Stomach (tissue), 4 donors: ENCODE results near the gene DUSP18.

ENCODE experiments used
- CTCF ChIP-seq, 7 experiments: fragments of 450-650 bp in 4 of 7; fragments of 200-600 bp in 3 of 7; sonication (generic) in 3 of 7; IDR thresholded peaks; one replicate each; pipeline ENCODE4 v1.5.1; 2016 to 2019; ENCODE audit warnings: antibody characterized with exemption in 7 of 7, control low read depth in 2 of 7, mild to moderate bottlenecking in 1 of 7
- POLR2A ChIP-seq, 4 donors: fragments of 450-650 bp; IDR thresholded peaks; one replicate each; pipeline ENCODE4 v1.6.1; 2016; ENCODE audit warnings: antibody characterized with exemption in 4 of 4, control low read depth in 2 of 4, mild to moderate bottlenecking in 1 of 4, moderate library complexity in 1 of 4
- POLR2AphosphoS5 ChIP-seq, 3 donors: sonication (generic); formaldehyde crosslinking; IDR thresholded peaks; one replicate each; pipeline ENCODE4 v1.6.1; 2016; ENCODE audit warnings: antibody characterized with exemption in 3 of 3

- TF ChIP-seq POLR2A (IDR thresholded peaks at IDR 0.05) (no peak), CTCF (IDR thresholded peaks at IDR 0.05) (no peak), POLR2AphosphoS5 (IDR thresholded peaks at IDR 0.05) (no peak)
Measured at GRCh38 chr22:30640839-30641430, 26.7 kb downstream of the DUSP18 start.
